ENCODE data around the gene IRF8. TPM values are rescaled to one million over a fixed set of nuclear protein-coding genes. Genes with fewer than 3 reads are reported as not detected.

IRF8 gene
- total and polyA plus RNA-seq, 2 of the 4 experiments (the other 2 are of a cell fraction): not detected

DNA sequence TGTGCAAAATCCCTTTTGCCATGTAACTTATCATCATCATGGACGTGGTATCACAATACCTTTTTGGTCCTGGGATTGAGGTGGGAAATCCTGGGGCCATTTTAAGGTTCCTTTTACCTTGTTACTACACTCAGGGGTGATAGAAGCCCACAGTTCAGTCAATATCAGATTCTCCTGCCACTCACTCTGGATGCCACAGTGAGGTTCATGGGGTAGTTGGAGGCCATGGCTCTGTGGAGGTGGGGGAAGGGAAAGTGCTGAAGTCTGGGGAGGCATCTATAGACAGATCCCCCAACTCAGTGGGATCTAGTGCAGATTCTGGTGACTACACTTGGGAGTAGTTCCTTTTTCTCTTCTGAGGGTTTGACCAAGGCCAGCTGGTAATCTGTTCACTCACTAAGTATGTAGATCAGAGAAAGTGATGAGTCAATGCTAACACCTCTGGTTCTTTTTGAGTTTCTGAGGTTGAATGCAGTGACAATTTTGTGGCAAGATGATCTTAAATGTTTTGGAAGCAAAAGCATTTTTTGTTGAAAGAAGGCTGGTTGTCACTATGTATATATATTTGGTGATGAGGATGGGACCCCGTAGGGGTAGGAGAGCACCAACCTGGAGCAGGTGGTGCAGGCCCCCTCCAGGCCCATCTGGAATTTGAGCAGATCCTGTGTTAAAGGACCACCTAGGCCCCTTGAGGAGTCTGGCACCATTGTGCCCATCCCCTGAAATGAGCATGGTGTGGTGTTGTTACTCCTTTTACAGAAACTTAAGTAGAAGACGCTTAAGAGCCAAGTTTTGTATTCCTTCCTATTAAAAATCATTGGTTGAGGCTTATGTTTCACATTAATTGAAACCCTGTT, 18.8 kb upstream of the IRF8 start:
- dilution Hi-C loops (cut with HindIII; ENCODE audit: low sequenced_read_pairs, unreplicated experiment) (no loop called here), in situ Hi-C loops (cut with MboI; ENCODE audit: low sequenced_read_pairs) (no loop called here), intact Hi-C loops (cut with micrococcal nuclease) (no loop called here)
- H3K79me1 ChIP-seq (ENCODE audit: low read depth in 1 of 2, low read length in 2 of 2): no peaks in the 10 kb centered on the region
- H2BK20ac ChIP-seq (ENCODE audit: low read depth, low read length): no peak overlapping the region
- ATAC-seq (ENCODE audit: low read depth) (no peak), DNase-seq (no peak)
- POLR2A ChIA-PET (ENCODE audit: unreplicated experiment): no interaction called here
- CTCF ChIA-PET: no interaction called here
- no peak overlapping the region for H4K91ac ChIP-seq (ENCODE audit: insufficient read depth, low read depth, low read length)
- H2AK9ac ChIP-seq (replicated peaks; ENCODE audit: low read depth, low read length, poor library complexity): no peak overlapping the region
- H2BK5ac ChIP-seq (ENCODE audit: low read depth, low read length, poor library complexity, severe bottlenecking): no peak overlapping the region
- H3K14ac ChIP-seq (replicated peaks; ENCODE audit: low read depth, low read length): no peak overlapping the region
- H3K9me1 ChIP-seq (ENCODE audit: insufficient read depth, low read length): no peaks in the 10 kb centered on the region; the same call in 1 of the 2 replicates
- no peaks in the 10 kb centered on the region for H3K36me3 ChIP-seq (ENCODE audit: control insufficient read depth, insufficient read depth, low read length)
- no peak overlapping the region for H2AK5ac ChIP-seq (ENCODE audit: low read depth, low read length)
- TF ChIP-seq POLR2A (IDR thresholded peaks at IDR 0.05; ENCODE audit: low read depth, low read length) (no peak), MAZ (IDR thresholded peaks at IDR 0.05; ENCODE audit: borderline replicate concordance, low read depth, low read length) (no peak), RCOR1 (IDR thresholded peaks at IDR 0.05; ENCODE audit: insufficient replicate concordance, low read length) (no peak), MAFK (IDR thresholded peaks at IDR 0.05; ENCODE audit: low read depth, low read length) (no peak), RAD21 (IDR thresholded peaks at IDR 0.05; ENCODE audit: low read length) (no peak)
- TF ChIP-seq, protein P1, sequence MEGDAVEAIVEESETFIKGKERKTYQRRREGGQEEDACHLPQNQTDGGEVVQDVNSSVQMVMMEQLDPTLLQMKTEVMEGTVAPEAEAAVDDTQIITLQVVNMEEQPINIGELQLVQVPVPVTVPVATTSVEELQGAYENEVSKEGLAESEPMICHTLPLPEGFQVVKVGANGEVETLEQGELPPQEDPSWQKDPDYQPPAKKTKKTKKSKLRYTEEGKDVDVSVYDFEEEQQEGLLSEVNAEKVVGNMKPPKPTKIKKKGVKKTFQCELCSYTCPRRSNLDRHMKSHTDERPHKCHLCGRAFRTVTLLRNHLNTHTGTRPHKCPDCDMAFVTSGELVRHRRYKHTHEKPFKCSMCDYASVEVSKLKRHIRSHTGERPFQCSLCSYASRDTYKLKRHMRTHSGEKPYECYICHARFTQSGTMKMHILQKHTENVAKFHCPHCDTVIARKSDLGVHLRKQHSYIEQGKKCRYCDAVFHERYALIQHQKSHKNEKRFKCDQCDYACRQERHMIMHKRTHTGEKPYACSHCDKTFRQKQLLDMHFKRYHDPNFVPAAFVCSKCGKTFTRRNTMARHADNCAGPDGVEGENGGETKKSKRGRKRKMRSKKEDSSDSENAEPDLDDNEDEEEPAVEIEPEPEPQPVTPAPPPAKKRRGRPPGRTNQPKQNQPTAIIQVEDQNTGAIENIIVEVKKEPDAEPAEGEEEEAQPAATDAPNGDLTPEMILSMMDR (conservative IDR thresholded peaks at IDR 0.05; ENCODE audit: low read depth, low read length): no peak
- TF ChIP-seq, protein P2, sequence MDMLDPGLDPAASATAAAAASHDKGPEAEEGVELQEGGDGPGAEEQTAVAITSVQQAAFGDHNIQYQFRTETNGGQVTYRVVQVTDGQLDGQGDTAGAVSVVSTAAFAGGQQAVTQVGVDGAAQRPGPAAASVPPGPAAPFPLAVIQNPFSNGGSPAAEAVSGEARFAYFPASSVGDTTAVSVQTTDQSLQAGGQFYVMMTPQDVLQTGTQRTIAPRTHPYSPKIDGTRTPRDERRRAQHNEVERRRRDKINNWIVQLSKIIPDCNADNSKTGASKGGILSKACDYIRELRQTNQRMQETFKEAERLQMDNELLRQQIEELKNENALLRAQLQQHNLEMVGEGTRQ (IDR thresholded peaks at IDR 0.05; ENCODE audit: low read depth, low read length): no peak
- H3K23ac ChIP-seq (ENCODE audit: low read depth, low read length): no peak overlapping the region
- no peak overlapping the region for H3K18ac ChIP-seq (ENCODE audit: low read depth, low read length)
- H4K20me1 ChIP-seq (ENCODE audit: insufficient read depth, low read length): no peaks in the 10 kb centered on the region
- no peak overlapping the region for H2BK120ac ChIP-seq (ENCODE audit: low read depth, low read length)
- H4K5ac ChIP-seq (ENCODE audit: low read depth, low read length): no peak overlapping the region
- no peak overlapping the region for H3K56ac ChIP-seq (ENCODE audit: extremely low read depth, insufficient read depth, low read length)
- no peaks in the 10 kb centered on the region for H3K4me1 ChIP-seq (ENCODE audit: control insufficient read depth, insufficient read depth, low read length)
- H3K27ac ChIP-seq (ENCODE audit: insufficient read depth, low read length): no peak overlapping the region
- no peak overlapping the region for H3K4me2 ChIP-seq (ENCODE audit: low read depth, low read length)
- BruUV-seq (replicated peaks): no TSS peak
- H3K4me3 ChIP-seq (ENCODE audit: insufficient read depth, low read depth, low read length): no peak overlapping the region
- H3K9ac ChIP-seq (ENCODE audit: low read depth, low read length): no peak overlapping the region
- no peak overlapping the region for H4K8ac ChIP-seq (ENCODE audit: low read depth in 2 of 2, low read length in 2 of 2)
- no peaks in the 10 kb centered on the region for H3K9me3 ChIP-seq (ENCODE audit: control insufficient read depth, insufficient read depth, low read length)
- H2BK15ac ChIP-seq (ENCODE audit: low read depth, low read length): no peak overlapping the region
- peaks cover 46% of the 10 kb centered on the region for H3K27me3 ChIP-seq (ENCODE audit: control insufficient read depth, insufficient read depth, low read length)
- no peak overlapping the region for H3K4ac ChIP-seq (ENCODE audit: low read depth, low read length)
- no peak overlapping the region for H2AFZ ChIP-seq (replicated peaks; ENCODE audit: low read length, poor library complexity)
- no CpG with 5 or more reads among the region's 3 CpGs for WGBS, 2 experiments (ENCODE audit: extremely low coverage in 2 of 2, insufficient read length in 1 of 2)
